NCI-H345 (cell line): Measurements from ENCODE around the gene KCNH6.

ENCODE experiments used
- DNase-seq: peaks from one replicate; lab custom pipeline; 2025; lab: John Stamatoyannopoulos, UW

The KCNH6 gene

GRCh38 chr17:63534816-63535455 is 11.8 kb downstream of the KCNH6 start:
- no peak for DNase-seq

- DNase-seq = no peak
Measured at GRCh38 chr17:63535640-63536039, 12.5 kb downstream of the KCNH6 start.

GRCh38 chr17:63537001-63537400 is 13.8 kb downstream of the KCNH6 start:
- no peak for DNase-seq

- DNase-seq = no peak
Measured at GRCh38 chr17:63537991-63538692, 15.0 kb downstream of the KCNH6 start.

- DNase-seq = no peak
Measured at GRCh38 chr17:63538693-63539595, 15.8 kb downstream of the KCNH6 start.

- no peak for DNase-seq
Measured at GRCh38 chr17:63540590-63540989, 17.4 kb downstream of the KCNH6 start.

- DNase-seq = no peak
Measured at GRCh38 chr17:63542218-63542545, 19.0 kb downstream of the KCNH6 start.

GRCh38 chr17:63542942-63543821 is 20.0 kb downstream of the KCNH6 start:
- DNase-seq = peak; percentile 10

- DNase-seq = no peak
Measured at GRCh38 chr17:63543822-63544420, 20.8 kb downstream of the KCNH6 start.

- no peak for DNase-seq
Measured at GRCh38 chr17:63544467-63545301, 21.5 kb downstream of the KCNH6 start.

GRCh38 chr17:63546308-63547082 is 23.3 kb downstream of the KCNH6 start:
- no peak for DNase-seq

GRCh38 chr17:63547083-63547523 is 23.9 kb downstream of the KCNH6 start:
- no peak for DNase-seq

GRCh38 chr17:63549289-63549945 is 26.3 kb downstream of the KCNH6 start:
- no peak for DNase-seq

GRCh38 chr17:63549946-63550816 is 27.0 kb downstream of the KCNH6 start, which contains the start of gene DCAF7:
DCAF7 (plus strand) TSS chr17:63550477; CDS start chr17:63550678, 201 bp downstream.
- peak; percentile 100 for DNase-seq

GRCh38 chr17:63550817-63551639 is 27.9 kb downstream of the KCNH6 start:
- no peak for DNase-seq

GRCh38 chr17:63552211-63552610 is 29.1 kb downstream of the KCNH6 start:
- no peak for DNase-seq

GRCh38 chr17:63555500-63556156 is 32.5 kb downstream of the KCNH6 start:
- DNase-seq = no peak
